IgD-negative memory B cell (primary cell): ENCODE results near the gene LAMA5. TPM values are rescaled to one million over a fixed set of nuclear protein-coding genes. Genes with fewer than 3 reads are reported as not detected.
"Not testable (repeated sequence)": the region's sequence is repeated elsewhere in the genome, so short reads cannot be mapped to it uniquely, and the experiment has no call there.

ENCODE experiments used
- H3K27ac Mint-ChIP-seq, 3 donors: one replicate each; pipeline ENCODE4 v1.8.0; 2020 to 2022; ENCODE audit warnings: mild to moderate bottlenecking in 3 of 3, mixed read lengths in 3 of 3, moderate library complexity in 1 of 3
- H3K27me3 Mint-ChIP-seq: one replicate; pipeline ENCODE4 v1.8.0; 2021; ENCODE audit warnings: mixed read lengths
- H3K36me3 Mint-ChIP-seq: one replicate; pipeline ENCODE4 v1.8.0; 2020; ENCODE audit warnings: mild to moderate bottlenecking, mixed read lengths
- H3K4me1 Mint-ChIP-seq, 3 donors: one replicate each; pipeline ENCODE4 v1.8.0; 2020 to 2022; ENCODE audit warnings: mixed read lengths in 3 of 3, mild to moderate bottlenecking in 1 of 3
- H3K4me3 Mint-ChIP-seq, 4 donors: one replicate each; pipeline ENCODE4 v1.8.0; 2020 to 2022; ENCODE audit warnings: mild to moderate bottlenecking in 4 of 4, mixed read lengths in 4 of 4, moderate library complexity in 3 of 4
- H3K9me3 Mint-ChIP-seq, 3 donors: one replicate each; pipeline ENCODE4 v1.8.0; 2020 to 2021; ENCODE audit warnings: mixed read lengths in 3 of 3, mild to moderate bottlenecking in 1 of 3
- polyA plus RNA-seq: library from polyadenylated mRNA; unstranded; fragments of 300-500 nt; fragmentation: Illumina TruSeq; gene quantifications from one replicate; pipeline ENCODE4 v1.2.3, GENCODE V29; 2021

The LAMA5 gene
- polyA plus RNA-seq, 1 donor from 2014 or later = 10.1 TPM

GRCh38 chr20:62387219-62387913 lies 20.3 kb upstream of the LAMA5 start:
- Mint-ChIP-seq H3K4me1 (peaks cover 20 to 30% (median 25%) of the 10 kb centered on the region in 3 donors), H3K9me3 (no peaks in the 10 kb centered on the region), H3K27ac (peak overlapping the region; percentile 63 to 96 (median 94)), H3K27me3 (no peaks in the 10 kb centered on the region), H3K36me3 (no peaks in the 10 kb centered on the region), H3K4me3 (peak overlapping the region; percentile 91 to 99 (median 94))

GRCh38 chr20:62386383-62387218 lies 19.5 kb upstream of the LAMA5 start, which contains the start of gene RPS21:
Gene RPS21 (plus strand): TSS chr20:62387103. CDS start chr20:62387339, 236 bp downstream.
- no peaks in the 10 kb centered on the region for H3K27me3 Mint-ChIP-seq
- peaks cover 0 to 3% (median 0%) of the 10 kb centered on the region in 3 donors for H3K9me3 Mint-ChIP-seq
- peaks cover 20 to 36% (median 27%) of the 10 kb centered on the region in 3 donors for H3K4me1 Mint-ChIP-seq
- H3K27ac Mint-ChIP-seq = peak within 1 kb of the TSS; percentile 93 to 96 (median 94)
- peak within 1 kb of the TSS; percentile 91 to 99 (median 94) for H3K4me3 Mint-ChIP-seq
- H3K36me3 Mint-ChIP-seq = peaks cover 3% of the 10 kb centered on the region

GRCh38 chr20:62382306-62383198 lies 15.4 kb upstream of the LAMA5 start:
- Mint-ChIP-seq H3K4me1 (peaks cover 20 to 26% (median 23%) of the 10 kb centered on the region in 3 donors), H3K36me3 (peaks cover 3% of the 10 kb centered on the region), H3K27me3 (no peaks in the 10 kb centered on the region), H3K9me3 (peaks cover 0 to 3% (median 0%) of the 10 kb centered on the region in 3 donors), H3K27ac (peak overlapping the region in 2 of 3 donors; percentile 86 to 91), H3K4me3 (peak overlapping the region in 3 of 4 donors; percentile 30 to 95 (median 57))

GRCh38 chr20:62381842-62382241 lies 14.7 kb upstream of the LAMA5 start:
- Mint-ChIP-seq H3K9me3 (peaks cover 0 to 3% (median 0%) of the 10 kb centered on the region in 3 donors), H3K4me3 (peak overlapping the region in 1 of 4 donors; percentile 4), H3K36me3 (peaks cover 3% of the 10 kb centered on the region), H3K27ac (no peak overlapping the region), H3K4me1 (peaks cover 18 to 25% (median 18%) of the 10 kb centered on the region in 3 donors), H3K27me3 (no peaks in the 10 kb centered on the region)

GRCh38 chr20:62381202-62381797 lies 14.2 kb upstream of the LAMA5 start:
- peaks cover 16 to 24% (median 17%) of the 10 kb centered on the region in 3 donors for H3K4me1 Mint-ChIP-seq
- no peak overlapping the region for H3K4me3 Mint-ChIP-seq
- H3K27ac Mint-ChIP-seq = no peak overlapping the region
- H3K36me3 Mint-ChIP-seq = peaks cover 3% of the 10 kb centered on the region
- H3K27me3 Mint-ChIP-seq = no peaks in the 10 kb centered on the region
- H3K9me3 Mint-ChIP-seq = peaks cover 0 to 3% (median 0%) of the 10 kb centered on the region in 3 donors

- H3K9me3 Mint-ChIP-seq = peaks cover 0 to 3% (median 0%) of the 10 kb centered on the region in 3 donors
- no peaks in the 10 kb centered on the region for H3K27me3 Mint-ChIP-seq
- no peak overlapping the region for H3K27ac Mint-ChIP-seq
- no peak overlapping the region for H3K4me3 Mint-ChIP-seq
- H3K36me3 Mint-ChIP-seq = peaks cover 3% of the 10 kb centered on the region
- peaks cover 6 to 12% (median 10%) of the 10 kb centered on the region in 3 donors for H3K4me1 Mint-ChIP-seq
Measured at GRCh38 chr20:62378215-62378614, 11.1 kb upstream of the LAMA5 start.

- Mint-ChIP-seq H3K27me3 (no peaks in the 10 kb centered on the region), H3K9me3 (peaks cover 0 to 3% (median 0%) of the 10 kb centered on the region in 3 donors), H3K4me1 (peaks cover 4 to 9% (median 6%) of the 10 kb centered on the region in 3 donors), H3K27ac (no peak overlapping the region), H3K4me3 (no peak overlapping the region), H3K36me3 (peaks cover 3% of the 10 kb centered on the region)
Measured at GRCh38 chr20:62377615-62378178, 10.6 kb upstream of the LAMA5 start.

GRCh38 chr20:62377064-62377461 lies 10.0 kb upstream of the LAMA5 start:
- H3K4me3 Mint-ChIP-seq = no peak overlapping the region
- H3K36me3 Mint-ChIP-seq = peaks cover 3% of the 10 kb centered on the region
- H3K4me1 Mint-ChIP-seq = peaks cover 2 to 5% (median 3%) of the 10 kb centered on the region in 3 donors
- peak overlapping the region in 1 of 3 donors; percentile 53 for H3K27ac Mint-ChIP-seq
- peaks cover 0 to 3% (median 0%) of the 10 kb centered on the region in 3 donors for H3K9me3 Mint-ChIP-seq
- H3K27me3 Mint-ChIP-seq = no peaks in the 10 kb centered on the region

- peak overlapping the region in 1 of 4 donors; percentile 33 for H3K4me3 Mint-ChIP-seq
- no peak overlapping the region for H3K27ac Mint-ChIP-seq
- H3K9me3 Mint-ChIP-seq = no peaks in the 10 kb centered on the region
- no peaks in the 10 kb centered on the region for H3K36me3 Mint-ChIP-seq
- no peaks in the 10 kb centered on the region for H3K27me3 Mint-ChIP-seq
- peaks cover 0 to 5% (median 0%) of the 10 kb centered on the region in 3 donors for H3K4me1 Mint-ChIP-seq
Measured at GRCh38 chr20:62376112-62377063, 9.3 kb upstream of the LAMA5 start.

GRCh38 chr20:62374331-62375152 lies 7.4 kb upstream of the LAMA5 start:
- Mint-ChIP-seq H3K4me1 (peaks cover 0 to 5% (median 0%) of the 10 kb centered on the region in 3 donors), H3K36me3 (no peaks in the 10 kb centered on the region), H3K27ac (peak overlapping the region in 1 of 3 donors; percentile 56), H3K4me3 (peak overlapping the region in 1 of 4 donors; percentile 82), H3K27me3 (peaks cover 4% of the 10 kb centered on the region), H3K9me3 (no peaks in the 10 kb centered on the region)

GRCh38 chr20:62373631-62374179 lies 6.6 kb upstream of the LAMA5 start:
- not testable (repeated sequence) for H3K36me3 Mint-ChIP-seq, H3K4me1 Mint-ChIP-seq, H3K9me3 Mint-ChIP-seq, H3K4me3 Mint-ChIP-seq
- peaks cover 11% of the 10 kb centered on the region for H3K27me3 Mint-ChIP-seq
- H3K27ac Mint-ChIP-seq = peak overlapping the region in 1 of 3 donors; percentile 56
